GM12872 (cell line): ENCODE results near the gene FRMPD1.

Experiments used
- TF ChIP-seq, protein P1 (sequence below): IDR thresholded peaks from 3 replicates; pipeline ENCODE4 v1.5.1; 2011; ENCODE audit warnings: low read depth, mild to moderate bottlenecking, low read length, moderate library complexity; ENCODE audit not compliant: insufficient read depth

FRMPD1 gene

DNA sequence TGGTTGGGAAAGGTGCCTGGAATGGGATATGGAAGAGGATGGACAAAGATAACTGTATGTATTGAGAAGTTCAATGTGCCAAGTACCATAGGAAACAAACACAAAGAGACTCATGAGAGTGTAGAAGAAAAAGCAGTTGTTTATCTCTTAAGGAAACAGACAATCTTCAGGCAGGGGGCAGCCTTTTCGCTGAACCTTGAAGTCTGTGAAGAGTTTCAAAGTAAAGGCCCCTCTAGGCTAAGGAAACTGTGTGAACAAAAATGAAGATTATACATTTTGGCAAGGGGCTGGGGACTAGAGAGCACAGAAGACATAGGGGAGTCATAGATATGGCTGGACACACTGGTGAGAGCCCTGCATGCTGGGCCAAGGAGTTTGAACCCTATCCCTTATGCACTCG lies 27.5 kb upstream of the FRMPD1 start:
- TF ChIP-seq, protein P1, sequence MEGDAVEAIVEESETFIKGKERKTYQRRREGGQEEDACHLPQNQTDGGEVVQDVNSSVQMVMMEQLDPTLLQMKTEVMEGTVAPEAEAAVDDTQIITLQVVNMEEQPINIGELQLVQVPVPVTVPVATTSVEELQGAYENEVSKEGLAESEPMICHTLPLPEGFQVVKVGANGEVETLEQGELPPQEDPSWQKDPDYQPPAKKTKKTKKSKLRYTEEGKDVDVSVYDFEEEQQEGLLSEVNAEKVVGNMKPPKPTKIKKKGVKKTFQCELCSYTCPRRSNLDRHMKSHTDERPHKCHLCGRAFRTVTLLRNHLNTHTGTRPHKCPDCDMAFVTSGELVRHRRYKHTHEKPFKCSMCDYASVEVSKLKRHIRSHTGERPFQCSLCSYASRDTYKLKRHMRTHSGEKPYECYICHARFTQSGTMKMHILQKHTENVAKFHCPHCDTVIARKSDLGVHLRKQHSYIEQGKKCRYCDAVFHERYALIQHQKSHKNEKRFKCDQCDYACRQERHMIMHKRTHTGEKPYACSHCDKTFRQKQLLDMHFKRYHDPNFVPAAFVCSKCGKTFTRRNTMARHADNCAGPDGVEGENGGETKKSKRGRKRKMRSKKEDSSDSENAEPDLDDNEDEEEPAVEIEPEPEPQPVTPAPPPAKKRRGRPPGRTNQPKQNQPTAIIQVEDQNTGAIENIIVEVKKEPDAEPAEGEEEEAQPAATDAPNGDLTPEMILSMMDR, result no peak

DNA sequence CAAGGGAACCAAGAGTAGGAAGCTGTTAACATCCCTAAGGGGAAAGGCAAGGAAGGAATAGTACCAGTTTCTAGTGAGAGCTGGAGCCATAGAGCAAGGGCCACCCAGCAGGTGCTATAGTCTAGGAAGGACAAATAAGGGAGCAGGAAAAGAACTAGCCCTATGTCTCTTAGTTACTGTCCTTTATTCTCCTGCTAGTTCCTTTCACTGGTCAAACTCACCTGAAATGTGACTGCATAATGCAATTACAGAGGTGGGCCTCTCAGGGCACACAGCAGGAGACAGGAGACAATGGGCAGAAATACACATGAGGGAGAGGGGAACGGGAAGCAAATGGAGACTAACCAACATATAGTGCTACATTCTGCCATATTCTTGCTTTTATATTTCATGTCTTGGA lies 26.7 kb upstream of the FRMPD1 start:
- TF ChIP-seq, protein P1, result no peak

DNA sequence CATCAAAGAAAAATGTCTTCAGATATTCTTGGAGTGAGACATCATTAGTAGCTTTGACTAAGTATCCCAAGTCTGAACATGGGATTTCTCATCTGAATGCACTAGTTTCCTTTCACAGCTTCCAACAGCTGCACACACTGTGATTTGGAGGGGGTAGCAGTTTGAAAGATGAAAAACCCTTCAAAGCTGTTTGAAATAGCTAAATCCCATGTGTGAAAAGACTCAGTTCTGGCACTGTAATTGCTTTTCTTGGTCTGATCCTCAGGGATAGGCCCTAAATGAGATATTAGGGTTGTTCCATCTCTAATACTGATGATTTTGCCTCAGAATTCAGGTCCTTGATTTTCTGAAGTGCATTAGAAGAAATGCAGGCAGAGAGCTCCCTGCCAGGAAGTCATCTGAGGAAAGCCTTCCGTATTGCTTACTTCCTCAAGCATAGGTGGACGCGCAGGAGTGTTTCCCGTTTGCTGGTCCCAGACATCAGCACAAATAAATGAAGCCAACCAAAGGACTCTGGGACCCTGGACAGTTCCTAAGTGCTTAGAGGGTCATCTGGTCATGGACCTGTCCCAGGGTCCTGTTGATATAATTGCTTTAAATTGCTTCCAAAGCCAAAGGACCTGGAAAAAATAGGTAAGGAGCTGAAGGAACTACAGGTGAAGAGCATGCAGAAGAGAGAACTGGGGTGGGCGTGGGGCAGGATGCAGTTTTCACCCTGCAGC lies 25.6 kb upstream of the FRMPD1 start:
- TF ChIP-seq, protein P1, result no peak

DNA sequence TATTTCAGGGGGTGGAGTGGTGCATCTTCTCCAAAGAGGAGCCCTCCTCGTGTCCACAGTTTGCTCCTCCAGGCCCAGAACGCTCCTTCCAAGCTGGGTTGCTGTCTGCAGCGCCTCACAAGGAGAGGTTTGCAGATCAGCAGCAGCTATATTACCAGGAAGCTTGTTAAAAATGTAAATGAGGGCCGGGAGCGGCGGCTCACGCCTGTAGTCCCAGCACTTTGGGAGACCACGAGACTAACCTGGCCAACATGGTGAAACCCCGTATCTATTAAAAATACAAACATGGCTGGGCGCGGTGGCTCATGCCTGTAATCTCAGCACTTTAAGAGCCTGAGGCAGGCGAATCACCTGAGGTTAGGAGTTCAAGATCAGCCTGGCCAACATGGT lies 25.0 kb upstream of the FRMPD1 start:
- TF ChIP-seq, protein P1, result no peak

DNA sequence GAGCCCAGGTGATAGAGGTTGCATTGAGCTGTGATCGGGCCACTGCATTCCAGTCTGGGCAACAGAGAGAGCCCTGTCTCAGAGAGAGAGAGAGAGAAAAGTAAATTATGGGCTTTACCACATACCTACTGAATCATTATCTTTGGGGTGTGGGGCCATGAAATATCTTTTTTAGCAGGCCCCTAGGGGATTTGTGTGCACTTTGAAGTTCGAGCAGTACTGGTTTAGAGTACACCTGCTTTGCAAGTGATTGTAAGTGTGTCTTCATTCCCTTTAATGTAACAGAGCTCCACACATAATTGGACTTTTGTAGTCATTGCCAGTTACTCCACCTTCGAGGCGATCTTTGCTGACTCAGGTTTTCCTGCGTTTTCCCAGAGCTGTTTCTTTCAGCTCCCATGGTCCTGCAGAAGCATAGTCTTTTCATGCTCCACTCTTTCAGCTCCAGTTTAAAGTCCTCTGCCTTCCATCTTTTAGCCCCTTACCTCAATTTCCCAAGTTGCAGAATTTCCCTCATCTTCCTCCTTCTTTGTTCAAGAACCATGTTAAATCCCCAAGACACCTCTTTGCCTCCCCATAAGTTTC lies 24.0 kb upstream of the FRMPD1 start:
- TF ChIP-seq, protein P1, result no peak

DNA sequence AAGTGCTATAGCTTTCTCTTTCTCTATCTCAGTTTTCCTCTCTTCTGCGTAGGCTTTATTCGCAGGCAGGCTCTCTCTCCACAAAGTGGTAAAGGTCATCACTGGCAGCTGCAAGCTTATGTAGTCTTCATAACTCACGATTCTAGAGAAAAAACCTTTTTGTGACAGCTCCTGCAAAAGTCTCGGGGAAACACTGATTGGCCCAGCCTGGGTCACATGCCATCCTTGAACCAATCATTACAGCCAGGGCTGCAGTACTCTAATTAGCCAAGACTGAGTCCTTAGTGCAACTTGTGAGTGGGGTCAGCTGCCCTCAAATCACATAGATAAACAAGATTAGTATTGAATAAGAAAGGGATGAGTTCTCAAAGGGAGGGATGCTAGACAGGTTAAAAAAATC lies 18.3 kb upstream of the FRMPD1 start:
- TF ChIP-seq, protein P1, result no peak

DNA sequence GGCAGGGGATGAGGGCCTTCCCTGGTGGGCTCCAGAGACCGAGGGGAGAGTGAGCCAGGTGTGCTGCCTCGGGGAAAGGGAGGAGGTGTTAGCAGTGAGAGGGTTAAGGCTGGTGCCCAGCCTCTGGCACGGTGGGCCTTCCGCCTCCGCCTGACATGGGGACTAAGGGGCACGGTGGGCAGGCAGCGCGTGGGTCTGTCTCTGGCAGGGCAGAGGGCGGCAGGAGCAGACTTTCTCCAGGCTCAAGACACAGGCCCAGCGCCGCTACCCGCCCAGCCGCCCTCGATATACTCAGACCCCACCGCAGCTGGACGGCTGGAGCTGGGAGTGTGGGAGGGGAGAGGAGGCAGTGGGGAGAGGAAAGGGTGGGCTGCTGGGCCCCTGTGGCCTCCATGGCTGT lies 14.9 kb upstream of the FRMPD1 start:
- TF ChIP-seq, protein P1, result no peak
